CD4-positive, alpha-beta T cell treated with Interleukin-1 beta for 1 hour (primary cell): ENCODE measurements around the gene HEATR5B.
"Not testable (repeated sequence)": the region's sequence is repeated elsewhere in the genome, so short reads cannot be mapped to it uniquely, and the experiment has no call there.

ENCODE experiments used
- DNase-seq, 2 donors: peaks; one replicate each; pipeline ENCODE4 v3.0.0-alpha.2; 2020 to 2022

HEATR5B gene

GRCh38 chr2:36976065-36976464, 108.1 kb downstream of the HEATR5B start:
- DNase-seq = no peak

- DNase-seq = no peak
These were observed 108.9 kb downstream of the HEATR5B start for GRCh38 chr2:36975306-36975705.

- no peak for DNase-seq
These were observed 110.9 kb downstream of the HEATR5B start for GRCh38 chr2:36973320-36973719.

- DNase-seq = no peak
These were observed 112.2 kb downstream of the HEATR5B start for GRCh38 chr2:36971990-36972389.

- no peak for DNase-seq
These were observed 116.8 kb downstream of the HEATR5B start for GRCh38 chr2:36967236-36967876.

GRCh38 chr2:36966370-36967235, 117.6 kb downstream of the HEATR5B start, which contains the start of gene STRN:
STRN (minus strand) TSS chr2:36966536; CDS start chr2:36966463, 73 bp downstream.
- DNase-seq = peak; percentile 98 to 99

GRCh38 chr2:36965751-36966369, 118.3 kb downstream of the HEATR5B start:
- DNase-seq = peak in 1 of 2 donors; percentile 7

- DNase-seq = no peak
These were observed 119.0 kb downstream of the HEATR5B start for GRCh38 chr2:36965206-36965605.

- DNase-seq = no peak
These were observed 119.6 kb downstream of the HEATR5B start for GRCh38 chr2:36964496-36965058.

- DNase-seq = no peak
These were observed 120.4 kb downstream of the HEATR5B start for GRCh38 chr2:36963734-36964133.

GRCh38 chr2:36963106-36963505, 121.1 kb downstream of the HEATR5B start:
- no peak for DNase-seq

- DNase-seq = no peak
These were observed 123.4 kb downstream of the HEATR5B start for GRCh38 chr2:36960773-36961172.

- no peak for DNase-seq
These were observed 124.0 kb downstream of the HEATR5B start for GRCh38 chr2:36960005-36960675.

- no peak for DNase-seq
These were observed 129.1 kb downstream of the HEATR5B start for GRCh38 chr2:36954977-36955607.

- DNase-seq = no peak
These were observed 131.4 kb downstream of the HEATR5B start for GRCh38 chr2:36952748-36953197.

GRCh38 chr2:36951574-36951973, 132.6 kb downstream of the HEATR5B start:
- DNase-seq = no peak

GRCh38 chr2:36951027-36951518, 133.1 kb downstream of the HEATR5B start:
- DNase-seq = no peak

- no peak for DNase-seq
These were observed 134.3 kb downstream of the HEATR5B start for GRCh38 chr2:36949845-36950244.

- not testable (repeated sequence) for DNase-seq
These were observed 138.9 kb downstream of the HEATR5B start for GRCh38 chr2:36945240-36945639.

GRCh38 chr2:36941867-36942266, 142.3 kb downstream of the HEATR5B start:
- DNase-seq = no peak

GRCh38 chr2:36936526-36936925, 147.6 kb downstream of the HEATR5B start:
- DNase-seq = not testable (repeated sequence)

GRCh38 chr2:36931688-36932087, 152.5 kb downstream of the HEATR5B start:
- not testable (repeated sequence) for DNase-seq
